ENCODE data around the gene GABRP.

The GABRP gene, protein sequence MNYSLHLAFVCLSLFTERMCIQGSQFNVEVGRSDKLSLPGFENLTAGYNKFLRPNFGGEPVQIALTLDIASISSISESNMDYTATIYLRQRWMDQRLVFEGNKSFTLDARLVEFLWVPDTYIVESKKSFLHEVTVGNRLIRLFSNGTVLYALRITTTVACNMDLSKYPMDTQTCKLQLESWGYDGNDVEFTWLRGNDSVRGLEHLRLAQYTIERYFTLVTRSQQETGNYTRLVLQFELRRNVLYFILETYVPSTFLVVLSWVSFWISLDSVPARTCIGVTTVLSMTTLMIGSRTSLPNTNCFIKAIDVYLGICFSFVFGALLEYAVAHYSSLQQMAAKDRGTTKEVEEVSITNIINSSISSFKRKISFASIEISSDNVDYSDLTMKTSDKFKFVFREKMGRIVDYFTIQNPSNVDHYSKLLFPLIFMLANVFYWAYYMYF
- long read RNA-seq: 0 reads

DNA sequence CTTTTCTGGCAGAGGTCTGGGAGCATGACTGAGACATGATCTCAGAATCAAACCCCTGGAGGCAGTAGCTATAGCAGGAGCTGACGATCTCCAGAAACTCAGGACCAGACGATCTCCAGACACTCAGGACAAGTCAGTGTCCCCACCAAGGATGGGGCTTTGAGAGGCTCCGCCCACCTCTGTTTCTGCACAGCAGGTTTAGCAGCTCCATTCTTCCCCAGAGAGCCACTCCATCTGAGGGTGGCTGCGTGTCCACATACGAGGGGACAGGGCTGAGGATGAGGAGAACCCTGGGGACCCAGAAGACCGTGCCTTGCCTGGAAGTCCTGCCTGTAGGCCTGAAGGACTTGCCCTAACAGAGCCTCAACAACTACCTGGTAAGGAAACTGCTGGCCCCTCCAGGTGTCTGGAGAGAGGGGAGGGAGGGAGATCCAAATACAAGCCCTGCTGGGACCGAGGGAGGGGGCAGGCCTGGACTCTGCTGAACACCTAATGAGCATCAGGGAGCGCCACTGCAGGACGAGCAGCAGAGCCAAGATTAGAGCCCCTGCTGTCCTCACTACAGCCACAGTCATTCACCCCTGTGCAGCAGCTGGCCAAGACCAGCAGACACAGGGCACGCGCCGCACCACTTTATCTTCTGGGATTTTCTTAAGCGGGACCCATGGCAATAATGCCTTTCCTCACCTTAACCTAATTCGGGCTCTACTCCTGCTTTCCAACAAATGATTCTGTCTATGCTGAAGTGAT is at the start of gene GABRP:
Gene GABRP (plus strand): TSS at position 228 of the 750 bp plus-strand sequence. CDS start 4,891 bp downstream, outside the sequence.
- no peak for DNase-seq (ENCODE audit: low read depth in 1 of 2, low spot score in 1 of 2)
- TF ChIP-seq SPI1 (IDR thresholded peaks at IDR 0.05; ENCODE audit: borderline replicate concordance, low read depth) (no peak), POLR2AphosphoS5 (IDR thresholded peaks at IDR 0.05; ENCODE audit: low read depth) (no peak), GABPA (IDR thresholded peaks at IDR 0.05; ENCODE audit: low read depth) (no peak)
- TF ChIP-seq, protein P1, sequence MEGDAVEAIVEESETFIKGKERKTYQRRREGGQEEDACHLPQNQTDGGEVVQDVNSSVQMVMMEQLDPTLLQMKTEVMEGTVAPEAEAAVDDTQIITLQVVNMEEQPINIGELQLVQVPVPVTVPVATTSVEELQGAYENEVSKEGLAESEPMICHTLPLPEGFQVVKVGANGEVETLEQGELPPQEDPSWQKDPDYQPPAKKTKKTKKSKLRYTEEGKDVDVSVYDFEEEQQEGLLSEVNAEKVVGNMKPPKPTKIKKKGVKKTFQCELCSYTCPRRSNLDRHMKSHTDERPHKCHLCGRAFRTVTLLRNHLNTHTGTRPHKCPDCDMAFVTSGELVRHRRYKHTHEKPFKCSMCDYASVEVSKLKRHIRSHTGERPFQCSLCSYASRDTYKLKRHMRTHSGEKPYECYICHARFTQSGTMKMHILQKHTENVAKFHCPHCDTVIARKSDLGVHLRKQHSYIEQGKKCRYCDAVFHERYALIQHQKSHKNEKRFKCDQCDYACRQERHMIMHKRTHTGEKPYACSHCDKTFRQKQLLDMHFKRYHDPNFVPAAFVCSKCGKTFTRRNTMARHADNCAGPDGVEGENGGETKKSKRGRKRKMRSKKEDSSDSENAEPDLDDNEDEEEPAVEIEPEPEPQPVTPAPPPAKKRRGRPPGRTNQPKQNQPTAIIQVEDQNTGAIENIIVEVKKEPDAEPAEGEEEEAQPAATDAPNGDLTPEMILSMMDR (IDR thresholded peaks at IDR 0.05; ENCODE audit: insufficient read depth, low read length): no peak
- TF ChIP-seq, protein P2, sequence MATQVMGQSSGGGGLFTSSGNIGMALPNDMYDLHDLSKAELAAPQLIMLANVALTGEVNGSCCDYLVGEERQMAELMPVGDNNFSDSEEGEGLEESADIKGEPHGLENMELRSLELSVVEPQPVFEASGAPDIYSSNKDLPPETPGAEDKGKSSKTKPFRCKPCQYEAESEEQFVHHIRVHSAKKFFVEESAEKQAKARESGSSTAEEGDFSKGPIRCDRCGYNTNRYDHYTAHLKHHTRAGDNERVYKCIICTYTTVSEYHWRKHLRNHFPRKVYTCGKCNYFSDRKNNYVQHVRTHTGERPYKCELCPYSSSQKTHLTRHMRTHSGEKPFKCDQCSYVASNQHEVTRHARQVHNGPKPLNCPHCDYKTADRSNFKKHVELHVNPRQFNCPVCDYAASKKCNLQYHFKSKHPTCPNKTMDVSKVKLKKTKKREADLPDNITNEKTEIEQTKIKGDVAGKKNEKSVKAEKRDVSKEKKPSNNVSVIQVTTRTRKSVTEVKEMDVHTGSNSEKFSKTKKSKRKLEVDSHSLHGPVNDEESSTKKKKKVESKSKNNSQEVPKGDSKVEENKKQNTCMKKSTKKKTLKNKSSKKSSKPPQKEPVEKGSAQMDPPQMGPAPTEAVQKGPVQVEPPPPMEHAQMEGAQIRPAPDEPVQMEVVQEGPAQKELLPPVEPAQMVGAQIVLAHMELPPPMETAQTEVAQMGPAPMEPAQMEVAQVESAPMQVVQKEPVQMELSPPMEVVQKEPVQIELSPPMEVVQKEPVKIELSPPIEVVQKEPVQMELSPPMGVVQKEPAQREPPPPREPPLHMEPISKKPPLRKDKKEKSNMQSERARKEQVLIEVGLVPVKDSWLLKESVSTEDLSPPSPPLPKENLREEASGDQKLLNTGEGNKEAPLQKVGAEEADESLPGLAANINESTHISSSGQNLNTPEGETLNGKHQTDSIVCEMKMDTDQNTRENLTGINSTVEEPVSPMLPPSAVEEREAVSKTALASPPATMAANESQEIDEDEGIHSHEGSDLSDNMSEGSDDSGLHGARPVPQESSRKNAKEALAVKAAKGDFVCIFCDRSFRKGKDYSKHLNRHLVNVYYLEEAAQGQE (IDR thresholded peaks at IDR 0.05; ENCODE audit: insufficient replicate concordance, low read depth): no peak
- no peak within 1 kb of the TSS for H3K4me3 ChIP-seq (replicated peaks; ENCODE audit: insufficient read depth, low read length)
- no peak within 1 kb of the TSS for H3K27ac ChIP-seq (replicated peaks)
- H3K27me3 ChIP-seq (ENCODE audit: insufficient read depth, poor library complexity, severe bottlenecking): no peaks in the 10 kb centered on the region

DNA sequence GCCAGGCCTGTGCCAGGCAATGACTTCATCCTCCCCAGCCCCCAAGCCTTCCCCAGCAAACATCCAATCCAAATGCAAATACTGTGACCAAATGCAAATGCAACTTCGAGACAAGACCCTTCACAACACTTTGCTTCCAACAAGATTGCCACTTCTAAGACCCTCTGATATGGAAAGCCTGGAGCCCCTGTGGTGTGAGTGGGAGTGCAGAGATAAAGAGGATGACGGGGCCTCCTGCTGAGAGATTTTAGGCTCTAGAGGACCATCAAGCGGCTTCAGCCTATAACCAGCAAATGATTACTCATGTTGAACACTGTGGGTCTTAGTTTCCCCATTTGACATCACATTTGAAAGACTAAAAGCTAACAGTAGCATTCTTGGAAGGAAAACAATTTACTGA is 46.6 kb upstream of the GABRP start:
- TF ChIP-seq, protein P2 (IDR thresholded peaks at IDR 0.05; ENCODE audit: insufficient replicate concordance, low read depth): no peak
- TF ChIP-seq GABPA (IDR thresholded peaks at IDR 0.05; ENCODE audit: low read depth) (no peak), POLR2AphosphoS5 (IDR thresholded peaks at IDR 0.05; ENCODE audit: low read depth) (no peak), SPI1 (IDR thresholded peaks at IDR 0.05; ENCODE audit: borderline replicate concordance, low read depth) (no peak)
- TF ChIP-seq, protein P1 (IDR thresholded peaks at IDR 0.05; ENCODE audit: insufficient read depth, low read length): no peak
- no peaks in the 10 kb centered on the region for H3K27me3 ChIP-seq (ENCODE audit: insufficient read depth, poor library complexity, severe bottlenecking)
- no peak overlapping the region for H3K4me3 ChIP-seq (replicated peaks; ENCODE audit: insufficient read depth, low read length)
- H3K27ac ChIP-seq (replicated peaks): no peak overlapping the region
- no peak for DNase-seq (ENCODE audit: low read depth in 1 of 2, low spot score in 1 of 2)

DNA sequence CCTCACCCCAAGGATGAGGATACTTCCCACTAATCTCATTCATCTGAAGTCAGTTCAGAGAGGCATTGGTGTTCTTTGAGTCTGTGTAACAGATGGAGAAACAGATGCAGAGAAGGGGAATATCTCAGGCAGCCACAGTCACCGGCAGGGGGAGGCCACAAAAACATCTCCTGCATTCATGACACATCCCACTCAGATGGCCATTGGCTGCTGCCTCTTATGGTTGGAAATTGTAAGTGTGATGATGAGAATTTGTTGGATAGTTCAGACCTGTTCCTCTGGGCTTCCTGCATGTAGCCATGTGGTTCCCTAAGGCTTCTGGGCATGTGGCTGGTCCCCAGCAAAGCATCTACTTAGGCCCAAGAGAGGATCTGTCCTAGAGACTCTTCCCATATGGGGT is 45.9 kb upstream of the GABRP start:
- no peak overlapping the region for H3K27ac ChIP-seq (replicated peaks)
- no peaks in the 10 kb centered on the region for H3K27me3 ChIP-seq (ENCODE audit: insufficient read depth, poor library complexity, severe bottlenecking)
- TF ChIP-seq GABPA (IDR thresholded peaks at IDR 0.05; ENCODE audit: low read depth) (no peak), POLR2AphosphoS5 (IDR thresholded peaks at IDR 0.05; ENCODE audit: low read depth) (no peak), SPI1 (IDR thresholded peaks at IDR 0.05; ENCODE audit: borderline replicate concordance, low read depth) (no peak)
- TF ChIP-seq, protein P1 (IDR thresholded peaks at IDR 0.05; ENCODE audit: insufficient read depth, low read length): no peak
- TF ChIP-seq, protein P2 (IDR thresholded peaks at IDR 0.05; ENCODE audit: insufficient replicate concordance, low read depth): no peak
- no peak overlapping the region for H3K4me3 ChIP-seq (replicated peaks; ENCODE audit: insufficient read depth, low read length)
- DNase-seq (ENCODE audit: low read depth in 1 of 2, low spot score in 1 of 2): no peak
